B cell (primary cell): ENCODE data around the gene LCT. TPM values are rescaled to one million over a fixed set of nuclear protein-coding genes. Genes with fewer than 3 reads are reported as not detected.

Source experiments
- ATAC-seq: fragments of 200-7000 bp; cut with Tn5 transposase; one replicate; pipeline ENCODE4 v1.10.0; 2021; ENCODE audit warnings: low read depth, mild to moderate bottlenecking, moderate number of reproducible peaks, moderate library complexity
- CTCF ChIA-PET: fragments of 350-600 bp; sonication (Branson Sonifier 250); formaldehyde crosslinking; loops from one replicate; lab custom pipeline; 2021; ENCODE audit warnings: antibody characterized with exemption, inconsistent platforms; lab: Charles Lee
- POLR2A ChIA-PET: fragments of 350-600 bp; sonication (Branson Sonifier 250); formaldehyde crosslinking; loops from one replicate; lab custom pipeline; 2021; ENCODE audit warnings: antibody characterized with exemption; lab: Charles Lee
- DNase-seq: peaks from one replicate; pipeline ENCODE4 v3.0.0; 2013
- H2AFZ ChIP-seq: 2 replicates; pipeline ENCODE4 v1.6.1; 2012; ENCODE audit warnings: mild to moderate bottlenecking, low read depth, low read length; ENCODE audit not compliant: insufficient read depth, poor library complexity, severe bottlenecking
- H3K27ac ChIP-seq, 2 donors: 1 replicate in 1 of 2; 2 replicates in 1 of 2; pipeline ENCODE4 v1.5.1; 2012 to 2013; ENCODE audit warnings: low read length in 2 of 2, mild to moderate bottlenecking in 2 of 2, moderate library complexity in 1 of 2
- H3K27me3 ChIP-seq, 4 experiments: fragments of 200-600 bp in 1 of 4; sonication (generic) in 1 of 4; replicated peaks in 1 of 4; 1 replicate in 2 of 4; 2 replicates in 2 of 4; pipeline versions ENCODE4 v1.6.1 to v1.7.0; 2013 to 2016; ENCODE audit warnings: low read length in 3 of 4, mild to moderate bottlenecking in 2 of 4, mixed read lengths in 1 of 4, moderate library complexity in 1 of 4; ENCODE audit not compliant: insufficient read depth in 4 of 4, control insufficient read depth in 3 of 4; ENCODE audit errors: control extremely low read depth in 1 of 4
- H3K36me3 ChIP-seq, 2 experiments: replicated peaks in 1 of 2; 1 replicate in 1 of 2; 2 replicates in 1 of 2; pipeline versions ENCODE4 v1.6.1 to v1.7.1; 2013; ENCODE audit warnings: low read length in 1 of 2; ENCODE audit not compliant: insufficient read depth in 2 of 2, control insufficient read depth in 1 of 2; ENCODE audit errors: control extremely low read depth in 1 of 2, extremely low read depth in 1 of 2
- H3K4me1 ChIP-seq, 2 donors: fragments of 200-600 bp in 1 of 2; sonication (generic) in 1 of 2; 1 replicate in 1 of 2; 2 replicates in 1 of 2; pipeline versions ENCODE4 v1.5.1 to v1.6.1; 2013 to 2017; ENCODE audit warnings: low read length in 2 of 2; ENCODE audit not compliant: control insufficient read depth in 2 of 2, insufficient read depth in 2 of 2
- H3K4me2 ChIP-seq: replicated peaks from 2 replicates; pipeline ENCODE3; 2012; ENCODE audit warnings: mild to moderate bottlenecking, low read depth, low read length; ENCODE audit not compliant: poor library complexity, severe bottlenecking
- H3K4me3 ChIP-seq, 5 experiments: fragments of 200-600 bp in 1 of 5; sonication (generic) in 1 of 5; 1 replicate in 3 of 5; 2 replicates in 2 of 5; pipeline versions ENCODE4 v1.5.1 to v1.7.0; 2011 to 2016; ENCODE audit warnings: low read length in 4 of 5, mild to moderate bottlenecking in 4 of 5, low read depth in 2 of 5, control low read depth in 1 of 5, moderate library complexity in 1 of 5; ENCODE audit not compliant: insufficient read depth in 1 of 5; ENCODE audit errors: control extremely low read depth in 1 of 5, extremely low read depth in 1 of 5
- H3K79me2 ChIP-seq: fragments of 200-600 bp; sonication (generic); one replicate; pipeline ENCODE4 v1.6.0; 2016; ENCODE audit warnings: low read length; ENCODE audit not compliant: control insufficient read depth, insufficient read depth
- H3K9ac ChIP-seq: fragments of 200-600 bp; sonication (generic); 2 replicates; pipeline ENCODE4 v1.6.1; 2017; ENCODE audit warnings: mild to moderate bottlenecking, low read length, moderate library complexity
- H3K9me3 ChIP-seq, 3 donors: one replicate each; pipeline versions ENCODE4 v1.6.1 to v1.7.1; 2013; ENCODE audit warnings: low read length in 2 of 3; ENCODE audit not compliant: control insufficient read depth in 2 of 3, insufficient read depth in 1 of 3; ENCODE audit errors: control extremely low read depth in 1 of 3
- H4K20me1 ChIP-seq: 2 replicates; pipeline ENCODE4 v1.6.0; 2012; ENCODE audit warnings: mild to moderate bottlenecking, low read length; ENCODE audit not compliant: insufficient read depth, control insufficient read depth, poor library complexity, severe bottlenecking
- H3K27ac Mint-ChIP-seq: one replicate; pipeline ENCODE4 v1.8.0; 2021; ENCODE audit warnings: mixed read lengths
- H3K27me3 Mint-ChIP-seq: one replicate; pipeline ENCODE4 v1.8.0; 2021; ENCODE audit warnings: mixed read lengths
- H3K4me1 Mint-ChIP-seq: one replicate; pipeline ENCODE4 v1.8.0; 2021; ENCODE audit warnings: mixed read lengths
- H3K4me3 Mint-ChIP-seq: one replicate; pipeline ENCODE4 v1.8.0; 2021; ENCODE audit warnings: mixed read lengths
- H3K9me3 Mint-ChIP-seq: one replicate; pipeline ENCODE4 v1.8.0; 2022; ENCODE audit warnings: mixed read lengths; ENCODE audit not compliant: insufficient read depth
- CTCF ChIP-seq: fragments of 200-600 bp; IDR thresholded peaks from one replicate; pipeline ENCODE4 v1.8.0; 2022; ENCODE audit warnings: antibody characterized with exemption, mild to moderate bottlenecking
- EZH2 ChIP-seq: IDR thresholded peaks from 2 replicates; pipeline ENCODE4 v1.6.1; 2012; ENCODE audit warnings: borderline replicate concordance, low read depth, mild to moderate bottlenecking, moderate library complexity, low read length; ENCODE audit not compliant: insufficient read depth, poor library complexity, severe bottlenecking
- WGBS: methylation state at CpG from one replicate; pipeline ENCODE4 v1.1.5; 2013; ENCODE audit warnings: missing lambda C conversion rate; ENCODE audit not compliant: insufficient coverage; 5-methylcytosine and 5-hydroxymethylcytosine counted together
- intact Hi-C: fragments of 100-400 bp; cut with micrococcal nuclease; formaldehyde crosslinking; loops from one replicate; pipeline ENCODE4 v1.10.0; 2022
- polyA plus RNA-seq: library from polyadenylated mRNA; depleted of rRNA; stranded (reverse); fragments of >200 nt; gene quantifications from 2 replicates; pipeline ENCODE4 v1.2.3, GENCODE V29; 2012
- total RNA-seq, 2 donors: library from RNA; stranded (reverse); fragments of 120-200 nt in 1 of 2; gene quantifications; 1 replicate in 1 of 2; 2 replicates in 1 of 2; pipeline versions ENCODE4 v1.2.3 to v1.2.4, GENCODE V29; 2013 to 2022

LCT gene
- total and polyA plus RNA-seq, 2 donors (not counting 1 experiment from before 2014, with no cell fraction given), result 0.03 to 0.07 TPM

- Histone ChIP-seq H3K27me3 (no peaks in the 10 kb centered on the region), H4K20me1 (no peaks in the 10 kb centered on the region), H3K4me2 (no peak overlapping the region), H3K9me3 (peaks cover 0 to 14% (median 10%) of the 10 kb centered on the region in 3 donors), H3K27ac (no peak overlapping the region), H3K36me3 (no peaks in the 10 kb centered on the region), H3K4me3 (no peak overlapping the region), H2AFZ (no peak overlapping the region), H3K79me2 (no peaks in the 10 kb centered on the region), H3K9ac (no peak overlapping the region), H3K4me1 (peaks cover 0 to 3% of the 10 kb centered on the region in 2 donors)
- no peak for TF ChIP-seq EZH2
- H3K27me3 Mint-ChIP-seq, result peaks cover 10% of the 10 kb centered on the region
- intact Hi-C loops, result no loop called here
- H3K27ac Mint-ChIP-seq, result no peak overlapping the region
- ChIA-PET CTCF (interaction anchor here (1.7 kb wide), 1 partner anchor 27 kb away, joined by 5 read pairs; no protein-coding TSS in a partner anchor), POLR2A (no interaction called here)
- 89% methylated on average over 5 of the region's 9 CpGs for WGBS
- no peak overlapping the region for H3K4me3 Mint-ChIP-seq
- H3K4me1 Mint-ChIP-seq, result peaks cover 3% of the 10 kb centered on the region
- DNase-seq (no peak), ATAC-seq (no peak)
- peaks cover 12% of the 10 kb centered on the region for H3K9me3 Mint-ChIP-seq
Measured at GRCh38 chr2:135825131-135825530, 11.9 kb downstream of the LCT start.

GRCh38 chr2:135822855-135823254 lies 14.1 kb downstream of the LCT start:
- no peak overlapping the region for H3K27ac Mint-ChIP-seq
- Histone ChIP-seq H2AFZ (no peak overlapping the region), H3K27ac (no peak overlapping the region), H4K20me1 (no peaks in the 10 kb centered on the region), H3K27me3 (no peaks in the 10 kb centered on the region), H3K79me2 (no peaks in the 10 kb centered on the region), H3K9ac (no peak overlapping the region), H3K36me3 (no peaks in the 10 kb centered on the region), H3K4me2 (no peak overlapping the region), H3K4me1 (peaks cover 0 to 7% of the 10 kb centered on the region in 2 donors), H3K4me3 (no peak overlapping the region), H3K9me3 (peaks cover 0 to 20% (median 10%) of the 10 kb centered on the region in 3 donors)
- TF ChIP-seq CTCF, result no peak
- no peak for TF ChIP-seq EZH2
- peaks cover 10% of the 10 kb centered on the region for H3K27me3 Mint-ChIP-seq
- DNase-seq (no peak), ATAC-seq (no peak)
- ChIA-PET CTCF (no interaction called here), POLR2A (no interaction called here)
- intact Hi-C loops, result no loop called here
- H3K4me1 Mint-ChIP-seq, result peaks cover 6% of the 10 kb centered on the region
- peaks cover 12% of the 10 kb centered on the region for H3K9me3 Mint-ChIP-seq
- no CpG with 5 or more reads among the region's 1 CpG for WGBS
- H3K4me3 Mint-ChIP-seq, result no peak overlapping the region
